Activated gamma-delta T cell treated with anti-CD3 and anti-CD28 coated beads, Interleukin-2, amount 50 U/mL, for 16 hours (primary cell): ENCODE measurements around the gene KAT6B.

Experiments used
- DNase-seq: peaks from one replicate; pipeline ENCODE4 v3.0.0-alpha.2; 2020; ENCODE audit warnings: low read depth

The KAT6B gene

DNA sequence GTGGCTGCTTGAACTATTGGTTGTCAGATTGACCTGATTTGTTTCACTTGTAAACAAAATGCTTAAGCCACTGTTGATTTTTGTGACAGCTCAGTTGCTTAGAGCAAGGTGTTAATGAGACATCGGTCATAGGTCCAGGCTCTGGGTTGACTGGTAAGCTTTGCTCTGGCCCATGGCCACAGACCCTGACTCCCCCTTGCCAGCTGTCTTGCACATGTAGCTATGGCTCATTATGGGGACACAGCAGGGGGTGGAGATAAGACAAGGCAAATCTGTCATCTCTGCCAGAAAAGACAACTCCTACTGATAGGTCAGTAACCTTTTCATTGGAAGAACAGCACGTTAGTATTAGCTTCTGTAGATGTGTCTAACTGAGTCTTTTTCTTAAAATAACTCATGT is 95.3 kb downstream of the KAT6B start:
- no peak for DNase-seq

DNA sequence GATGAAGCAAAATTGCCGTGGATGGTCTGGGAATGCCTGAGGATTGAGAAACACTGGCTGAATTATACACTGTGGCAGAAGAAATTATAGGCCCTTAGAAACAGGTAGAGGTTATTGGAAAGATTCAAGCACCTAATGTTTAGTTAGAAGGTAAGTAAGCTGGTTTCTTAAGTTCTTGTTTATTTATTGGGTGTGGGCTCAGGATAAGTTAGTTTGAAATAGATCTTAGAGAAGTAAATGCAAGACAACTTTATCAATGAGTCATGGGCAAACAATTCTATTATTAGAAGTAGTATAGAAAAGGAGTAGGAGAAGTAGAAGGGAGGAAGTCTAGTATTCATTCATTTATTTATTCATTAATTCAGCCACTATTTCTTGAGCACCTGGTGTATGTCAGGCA is 96.5 kb downstream of the KAT6B start:
- DNase-seq = no peak

DNA sequence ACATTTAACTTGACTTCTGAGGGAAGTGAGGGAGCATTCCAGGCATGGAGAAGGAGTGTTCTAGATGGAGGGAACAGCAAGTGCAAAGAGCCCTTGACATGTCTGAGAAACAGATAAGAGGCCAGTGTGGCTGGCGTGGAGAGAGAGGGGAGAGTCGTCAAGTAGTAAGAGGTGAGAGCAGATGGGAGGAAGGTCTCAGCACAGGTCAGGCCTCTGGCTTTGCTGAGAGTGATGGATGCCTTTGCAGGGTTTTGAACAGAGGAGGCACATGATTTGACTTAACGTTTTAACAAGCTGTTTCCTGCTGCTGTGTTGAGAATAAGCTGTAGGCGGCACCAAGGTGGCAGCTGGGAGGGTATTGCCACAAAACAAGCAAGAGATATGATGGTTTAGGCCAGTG is 97.2 kb downstream of the KAT6B start:
- no peak for DNase-seq

DNA sequence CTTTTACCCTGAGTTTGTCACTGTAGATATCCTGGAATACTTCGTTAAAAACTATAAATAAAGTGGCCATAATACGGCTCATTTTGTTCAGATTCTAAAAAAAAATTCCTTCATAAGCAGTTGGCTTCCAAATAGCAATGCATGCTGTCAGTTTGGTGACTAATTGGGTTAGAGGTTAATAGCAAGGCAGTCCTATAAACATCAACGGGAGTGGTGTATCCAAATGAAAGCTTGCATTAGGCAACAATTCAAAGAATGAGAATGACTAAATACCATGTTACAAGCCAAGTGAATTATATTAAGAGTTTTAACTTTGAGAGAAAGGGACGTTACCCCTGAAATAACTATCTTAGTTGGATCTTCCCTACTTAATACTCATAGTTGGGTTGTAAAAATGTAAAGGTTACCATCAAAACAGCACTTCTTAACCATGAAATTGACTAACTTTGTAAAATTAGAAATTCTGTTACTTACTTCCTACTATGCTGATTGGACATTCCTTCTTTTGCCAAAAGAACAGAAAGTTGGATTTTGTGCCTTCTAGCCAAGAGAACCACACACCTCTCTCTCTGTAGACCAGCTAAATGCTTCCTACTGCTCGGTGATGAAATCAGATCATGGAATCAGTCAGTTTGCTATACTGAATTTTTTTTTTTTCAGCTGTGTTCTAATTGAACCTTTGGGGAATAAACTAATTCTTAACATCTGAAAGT is 98.0 kb downstream of the KAT6B start:
- no peak for DNase-seq

DNA sequence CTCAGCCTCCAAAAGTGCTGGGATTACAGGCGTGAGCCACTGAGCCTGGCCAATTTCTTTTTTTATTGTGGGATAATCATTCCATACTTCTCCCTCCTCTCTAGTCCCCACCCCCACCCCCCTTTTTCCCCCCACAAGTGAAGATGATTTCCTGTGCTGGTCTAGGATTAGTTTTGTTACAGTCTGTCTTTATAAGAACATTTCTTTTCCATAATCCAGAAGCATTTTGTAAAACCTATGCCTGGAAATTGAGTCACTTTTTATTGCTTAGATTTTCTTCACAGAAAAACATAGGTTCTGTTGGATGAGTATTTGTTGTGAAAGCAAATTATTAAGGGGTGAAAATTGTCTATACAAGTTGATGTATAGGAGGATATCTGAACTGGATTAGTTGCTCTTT is 98.9 kb downstream of the KAT6B start:
- DNase-seq = no peak

DNA sequence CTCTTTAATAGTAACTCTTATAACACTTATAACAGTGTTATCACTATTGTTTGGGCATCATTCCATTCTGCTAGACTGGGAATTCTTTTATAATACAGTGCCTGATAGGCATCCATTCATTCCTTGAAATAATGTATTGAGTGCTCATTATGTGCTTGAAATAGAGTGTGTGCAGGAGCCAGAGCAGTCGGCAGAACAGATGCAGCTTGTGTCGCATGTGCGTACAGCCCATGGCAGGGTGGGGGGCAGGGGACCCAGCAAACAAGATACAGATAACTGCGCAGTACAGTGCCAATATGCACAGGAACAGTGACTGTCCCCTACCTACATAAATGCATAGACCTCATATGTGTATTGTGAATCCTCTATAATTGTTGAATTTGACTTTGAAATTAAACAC is 99.3 kb downstream of the KAT6B start:
- DNase-seq = no peak

DNA sequence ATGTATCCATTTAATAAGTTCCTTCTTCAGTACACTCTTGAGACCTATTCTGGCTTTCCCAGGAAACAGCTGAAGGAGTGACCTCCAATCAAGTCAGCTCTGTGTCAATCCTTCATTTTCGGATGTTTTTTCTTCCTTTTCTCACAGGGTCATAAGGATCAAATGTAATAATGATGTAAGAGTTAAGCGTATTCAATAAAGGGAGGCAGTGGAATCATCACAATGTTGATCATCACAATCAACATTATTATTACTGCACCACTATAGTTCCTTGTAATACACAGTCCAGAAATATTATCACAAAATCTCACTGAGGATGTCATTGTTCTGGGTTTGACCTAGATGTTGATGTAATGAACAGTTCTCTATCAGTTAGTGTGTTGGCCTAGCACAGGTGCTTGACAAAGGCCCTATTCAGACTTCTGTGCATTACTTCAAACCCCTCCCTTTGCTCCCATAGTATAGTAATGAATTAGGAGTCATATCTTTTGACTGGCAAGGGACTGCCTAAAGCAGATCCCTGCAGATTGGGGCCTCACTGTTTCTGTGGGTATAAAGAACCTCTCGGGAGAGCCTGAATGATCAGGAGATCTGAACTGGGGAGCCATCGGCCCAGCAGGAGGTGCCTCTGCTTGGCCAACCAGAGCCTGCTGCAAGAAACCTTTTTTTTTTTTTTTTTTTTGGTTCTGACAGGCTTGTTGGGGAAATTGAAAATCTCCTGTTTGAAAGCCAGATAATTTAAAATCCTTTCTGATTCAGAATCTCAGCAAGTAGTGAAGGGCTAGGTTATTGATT is 100.6 kb downstream of the KAT6B start:
- DNase-seq = no peak

DNA sequence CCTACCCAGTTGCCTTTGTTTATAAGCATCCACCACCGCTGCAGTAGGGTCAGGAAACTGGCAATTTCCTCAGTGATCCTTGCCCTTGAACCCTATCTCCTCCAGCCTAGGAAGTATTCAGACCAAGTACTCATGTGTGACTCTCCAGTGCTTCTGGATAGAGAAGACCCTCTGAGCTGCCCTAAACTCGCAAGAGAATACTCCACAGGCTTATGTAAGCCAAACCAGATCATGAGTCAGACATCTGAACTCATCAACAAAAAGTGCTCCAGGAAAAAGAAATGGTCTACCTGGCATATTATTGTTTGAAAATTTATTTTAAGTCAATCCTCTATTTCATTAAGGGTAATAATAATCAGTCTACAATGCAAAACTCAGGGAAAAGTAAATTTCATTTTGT is 101.3 kb downstream of the KAT6B start:
- no peak for DNase-seq

DNA sequence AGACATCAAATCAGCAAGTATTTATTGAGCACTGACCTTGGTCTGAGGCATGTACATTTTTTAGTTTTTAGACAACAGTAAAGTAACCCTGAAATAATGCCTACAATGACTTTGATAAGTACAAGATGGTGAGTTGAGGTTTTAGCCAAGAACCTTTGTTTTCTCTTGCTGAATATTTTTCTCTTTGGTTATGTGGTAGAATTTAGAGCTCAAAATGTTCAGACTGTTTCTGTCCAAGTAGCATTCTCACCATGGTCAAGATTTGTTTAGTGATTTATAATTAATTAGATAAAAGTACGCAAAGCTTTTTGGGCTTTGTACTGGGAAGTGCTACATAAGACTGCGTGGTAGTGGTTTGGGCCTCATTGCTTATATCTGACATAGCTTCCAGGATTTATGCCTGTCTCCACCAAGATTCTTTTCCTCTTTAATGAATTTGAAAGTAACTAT is 102.4 kb downstream of the KAT6B start:
- no peak for DNase-seq

DNA sequence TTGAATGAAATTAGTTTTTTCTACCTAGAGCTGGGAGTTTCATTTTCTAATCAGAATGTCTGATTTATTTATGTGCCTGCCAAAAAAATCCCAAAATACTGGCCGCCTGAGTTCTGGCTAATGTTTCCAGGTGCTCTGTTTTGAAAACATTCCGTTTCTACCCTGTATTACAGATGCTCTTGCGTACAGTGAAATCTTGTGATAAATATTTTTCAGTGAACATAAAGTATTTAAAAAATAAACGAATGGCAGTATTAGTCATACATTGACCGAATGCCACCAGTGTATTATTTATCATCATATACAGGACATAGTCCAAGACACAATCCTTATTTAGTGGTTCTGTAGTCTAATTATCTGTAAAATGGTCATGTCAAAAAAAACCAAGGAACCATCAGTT is 102.8 kb downstream of the KAT6B start:
- DNase-seq = no peak

DNA sequence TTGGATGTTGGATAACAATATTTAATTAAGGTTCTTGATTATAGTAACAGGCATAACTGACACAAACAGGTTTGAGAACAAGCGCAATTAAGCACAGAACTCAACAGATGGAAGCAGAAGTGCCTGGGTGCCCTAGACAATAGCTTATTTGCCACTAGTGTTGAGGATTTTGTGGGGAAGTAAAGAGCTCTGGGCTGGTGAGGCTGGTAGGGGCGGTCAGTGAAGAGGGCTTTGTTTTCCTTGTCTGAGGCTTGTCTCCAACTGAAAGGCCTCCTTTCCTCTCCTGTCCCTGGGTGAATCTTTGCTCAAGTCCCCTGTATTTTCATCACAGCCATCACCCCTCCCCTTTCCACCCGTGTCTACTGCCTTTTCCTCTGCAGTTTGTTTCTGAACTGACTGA is 104.6 kb downstream of the KAT6B start:
- no peak for DNase-seq

DNA sequence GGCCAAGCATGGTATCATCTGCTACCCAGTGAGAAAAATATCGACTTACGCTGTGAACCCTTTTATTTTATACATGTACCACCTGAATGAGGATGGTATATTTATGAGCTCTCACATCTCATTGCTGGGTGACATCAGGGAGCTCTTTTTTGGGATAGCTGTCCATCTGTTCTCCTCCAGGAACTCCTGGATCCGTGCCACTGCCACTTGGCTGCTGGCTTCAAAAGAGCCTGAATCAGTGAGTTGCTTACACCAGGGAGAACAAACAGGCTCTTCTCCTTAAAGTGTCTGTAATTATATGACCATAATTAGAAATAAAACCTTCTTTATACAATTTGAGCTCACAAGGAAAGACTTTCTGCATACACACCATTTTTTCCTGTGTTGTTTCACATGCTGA is 106.2 kb downstream of the KAT6B start:
- DNase-seq = no peak

DNA sequence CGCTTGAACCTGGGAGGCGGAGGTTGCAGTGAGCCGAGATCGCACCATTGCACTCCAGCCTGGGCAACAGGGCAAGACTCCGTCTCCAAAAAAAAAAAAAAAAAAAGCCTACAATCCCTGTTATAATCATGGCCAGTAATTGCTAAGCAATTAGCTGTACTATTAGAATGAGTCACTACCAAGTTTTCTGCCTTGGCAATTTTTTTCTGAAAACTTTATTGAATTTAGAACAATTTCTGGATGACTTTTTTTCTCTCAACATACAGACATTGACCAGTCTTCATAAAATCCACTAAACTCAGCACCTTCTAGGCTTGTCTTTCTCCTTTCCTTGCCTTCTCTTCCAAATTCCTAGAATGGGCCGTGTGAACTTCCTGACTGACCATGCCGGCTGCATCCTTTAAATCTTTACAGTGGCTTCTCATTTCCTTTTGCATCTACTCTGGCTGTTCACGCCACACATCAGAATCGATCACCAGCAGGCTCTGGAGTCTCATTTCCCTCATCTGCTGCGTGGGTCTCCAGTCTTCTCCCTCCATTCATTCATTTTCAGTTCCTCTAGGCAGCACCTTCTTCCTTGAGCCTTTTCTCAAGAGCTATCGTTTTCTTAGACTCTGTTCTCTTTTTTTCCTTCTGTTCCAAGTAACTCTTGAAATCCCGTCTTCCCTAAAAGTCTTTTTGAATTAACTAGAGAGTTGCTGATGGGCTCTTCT is 107.9 kb downstream of the KAT6B start:
- no peak for DNase-seq

DNA sequence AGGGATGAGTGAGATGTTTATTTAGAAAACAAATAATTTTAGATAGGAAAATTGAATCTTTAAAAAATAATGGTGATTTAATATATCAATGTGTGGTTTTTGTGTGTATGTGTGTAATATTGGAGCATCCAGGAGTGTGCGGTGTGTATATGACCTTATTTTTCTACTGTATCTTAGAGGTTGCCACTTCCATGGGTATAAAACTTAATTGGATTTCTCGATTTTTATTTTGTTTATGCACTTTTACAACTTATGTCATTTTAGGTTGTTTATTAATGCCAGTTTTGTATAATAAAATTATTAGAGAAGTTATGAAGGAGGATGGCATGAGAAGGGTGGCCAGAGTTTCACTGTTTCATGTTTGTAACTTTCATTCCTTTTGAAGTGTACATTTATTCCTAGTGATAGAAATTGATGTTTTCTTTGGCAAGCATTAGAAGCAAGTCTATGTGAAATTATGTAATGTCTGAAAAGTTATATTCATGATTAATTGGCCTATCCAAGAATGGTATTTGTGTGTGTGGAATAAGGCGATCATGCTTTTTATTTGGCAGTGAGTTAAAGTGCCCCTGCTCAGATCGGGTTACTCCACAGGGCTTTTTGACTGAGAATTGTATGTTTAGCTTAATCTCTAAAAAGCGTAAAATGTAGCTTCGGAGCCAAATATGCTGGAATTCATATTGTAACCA is 110.3 kb downstream of the KAT6B start:
- no peak for DNase-seq

DNA sequence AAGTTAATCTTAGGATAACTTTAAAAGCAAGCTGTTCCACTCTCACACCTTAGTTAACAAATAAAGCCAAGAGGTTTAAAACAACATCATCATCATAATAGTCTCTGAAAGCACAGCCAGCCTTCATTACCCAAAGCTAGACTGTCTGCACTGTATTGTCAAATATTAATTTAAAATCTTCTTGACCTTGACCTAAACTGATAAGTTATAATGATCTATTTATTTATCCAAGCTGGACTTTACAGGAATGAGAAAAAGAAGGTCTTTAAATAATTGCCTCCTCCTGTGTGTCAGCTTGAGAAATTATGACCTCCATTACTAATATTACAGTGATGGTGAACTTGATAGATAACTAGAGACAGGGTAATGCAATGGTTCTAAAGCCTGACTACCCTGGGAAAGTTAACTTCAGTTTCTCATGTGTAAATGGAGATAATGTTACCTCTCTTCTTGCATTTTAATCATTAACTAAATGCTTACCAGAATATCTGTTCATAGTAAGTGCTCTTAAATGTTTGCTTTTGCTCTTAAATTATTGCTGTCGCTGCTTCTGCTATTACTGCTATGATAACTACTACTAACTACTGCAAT is 111.0 kb downstream of the KAT6B start:
- DNase-seq = no peak

DNA sequence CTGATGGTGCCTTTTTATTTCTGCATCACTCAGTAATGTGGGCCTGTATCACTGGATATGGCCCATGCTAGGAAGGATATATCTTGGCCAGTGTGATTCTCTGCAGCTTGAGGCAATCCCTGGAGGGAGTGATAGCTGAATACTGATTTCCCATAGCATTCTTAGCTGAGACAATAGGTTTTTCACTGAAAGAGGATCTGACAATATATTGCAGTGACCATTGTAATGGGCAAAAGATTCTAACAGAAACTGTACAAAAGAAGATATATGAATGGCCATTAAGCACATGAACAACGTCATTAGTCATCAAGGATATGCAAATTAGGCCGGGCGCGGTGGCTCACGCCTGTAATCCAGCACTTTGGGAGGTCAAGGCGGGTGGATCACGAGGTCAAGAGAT is 117.8 kb downstream of the KAT6B start:
- DNase-seq = no peak

DNA sequence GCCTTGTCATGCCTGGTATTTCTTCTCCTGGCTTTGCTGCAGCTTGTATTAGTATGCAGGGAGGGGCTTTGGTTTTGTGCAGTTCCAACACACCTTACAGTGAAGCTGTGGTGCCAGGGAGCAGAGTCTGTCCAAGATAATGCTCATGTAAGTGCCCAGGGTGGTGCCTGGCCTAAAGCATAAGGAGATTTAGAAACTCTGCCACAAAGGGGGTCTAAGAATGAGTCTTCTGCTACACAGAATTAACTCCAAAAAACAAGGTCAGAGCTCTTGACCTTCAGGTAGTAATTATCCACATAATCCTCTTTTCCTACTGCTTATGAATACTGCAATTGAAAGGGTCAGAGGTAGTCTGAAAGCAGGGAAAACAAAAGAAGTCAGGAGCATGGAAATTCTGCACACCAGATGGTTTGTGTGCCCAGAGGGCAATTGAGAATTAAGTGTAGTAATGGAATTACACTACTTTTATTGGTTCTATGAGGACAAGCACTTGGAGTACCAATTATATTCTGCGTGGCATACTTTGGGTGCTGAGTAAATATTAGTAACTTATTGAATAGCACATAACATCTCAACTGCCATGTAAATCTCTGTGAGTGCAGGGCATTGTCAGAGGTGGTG is 121.5 kb downstream of the KAT6B start:
- DNase-seq = no peak

DNA sequence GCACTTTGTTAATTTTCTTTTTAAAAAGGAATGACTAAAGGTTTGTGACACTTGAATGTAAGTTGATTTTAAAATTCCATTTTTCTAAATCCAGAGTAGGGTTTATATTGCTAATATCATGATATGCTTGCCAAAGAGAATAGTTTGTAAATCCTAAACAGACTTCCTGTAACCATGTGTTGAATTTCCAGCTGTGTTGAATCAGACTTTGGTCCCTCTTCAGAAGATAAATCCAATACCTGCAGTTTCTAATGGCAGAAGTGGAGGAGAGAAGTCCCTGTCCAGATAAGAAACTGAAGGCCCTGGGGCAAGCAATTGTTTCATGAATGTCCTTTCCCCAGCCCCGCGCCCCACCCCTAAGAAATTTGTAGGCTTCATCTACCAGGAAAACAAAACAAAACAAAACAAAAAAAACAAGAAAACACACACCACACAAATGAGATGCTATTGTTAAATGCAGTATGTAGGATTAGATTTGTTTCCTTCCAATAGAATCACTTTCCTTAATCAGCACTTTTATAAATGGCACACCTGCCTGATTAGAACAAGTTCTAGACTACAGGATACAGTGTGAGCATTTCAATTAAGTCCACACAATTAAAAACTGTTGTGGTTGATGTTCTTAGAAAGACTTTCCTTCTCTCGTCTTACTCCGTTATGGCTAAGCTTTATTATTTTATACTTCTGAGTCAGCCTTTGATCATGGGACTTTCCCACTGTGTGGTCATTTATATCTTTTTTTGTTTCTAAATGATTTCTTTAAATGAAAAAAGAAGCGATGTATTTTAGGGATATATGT is 122.8 kb downstream of the KAT6B start:
- DNase-seq = no peak

DNA sequence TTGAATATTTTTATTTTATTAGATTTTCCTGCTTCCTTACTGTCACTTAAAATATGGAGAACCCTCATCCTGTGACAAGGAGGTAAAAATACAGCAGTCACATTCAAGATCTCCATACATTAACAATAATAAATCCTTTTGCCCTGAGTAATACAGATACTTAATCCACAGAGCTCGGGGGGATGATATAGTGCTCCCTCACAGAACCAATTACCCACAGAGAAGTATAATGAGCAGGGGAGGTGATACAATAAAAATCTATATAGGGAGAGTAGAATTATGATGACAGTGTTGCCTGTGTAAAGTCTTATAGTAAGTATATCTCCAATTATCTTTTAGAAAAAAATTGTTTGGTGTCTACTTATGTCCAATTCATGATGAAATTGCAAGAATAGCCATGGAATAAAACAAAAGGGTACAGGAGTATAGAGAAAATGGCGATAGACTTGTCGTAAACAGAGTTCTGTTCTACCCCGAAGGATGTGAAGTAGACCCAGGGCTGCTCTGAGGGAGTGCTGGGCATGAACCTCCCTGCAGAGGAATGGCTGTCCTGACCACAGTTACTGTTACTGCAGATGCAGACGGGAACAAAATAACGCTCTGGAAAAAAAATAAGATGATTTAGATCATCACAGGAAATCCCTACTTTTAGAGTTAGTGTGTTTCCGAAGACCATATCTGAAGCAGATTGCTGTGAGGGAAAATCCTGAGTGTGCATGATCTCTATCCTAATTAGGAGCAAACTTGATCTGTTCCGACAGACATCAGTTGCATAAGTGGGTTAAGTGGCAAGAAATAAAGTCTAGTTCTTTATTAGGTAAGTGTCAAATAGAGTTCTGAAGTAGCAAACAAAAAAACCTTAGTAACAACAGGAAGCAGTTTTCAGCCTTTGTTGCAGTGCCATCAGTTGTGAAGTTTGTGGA is 123.7 kb downstream of the KAT6B start:
- no peak for DNase-seq

DNA sequence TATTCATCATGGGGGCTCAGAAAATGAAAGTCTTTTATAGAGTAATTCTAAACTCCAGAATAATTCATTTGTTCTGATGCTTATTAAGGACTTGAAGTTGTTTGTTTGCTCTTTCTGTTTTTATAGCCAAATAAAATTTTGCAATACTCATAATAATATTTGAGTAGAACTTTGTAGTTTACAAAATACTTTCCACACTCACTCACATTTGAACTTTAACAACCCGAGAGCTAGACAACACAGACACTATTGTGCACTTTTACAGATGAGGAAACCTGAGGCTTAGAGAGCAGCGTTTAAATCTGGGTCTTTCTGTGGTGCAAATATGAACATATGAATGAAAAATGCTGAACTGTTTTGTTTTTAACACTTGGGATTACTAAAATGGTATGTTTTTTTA is 126.8 kb downstream of the KAT6B start:
- no peak for DNase-seq
